ENCODE results near the gene CHRM5. TPM values are rescaled to one million over a fixed set of nuclear protein-coding genes. Genes with fewer than 3 reads are reported as not detected.

The CHRM5 gene, protein sequence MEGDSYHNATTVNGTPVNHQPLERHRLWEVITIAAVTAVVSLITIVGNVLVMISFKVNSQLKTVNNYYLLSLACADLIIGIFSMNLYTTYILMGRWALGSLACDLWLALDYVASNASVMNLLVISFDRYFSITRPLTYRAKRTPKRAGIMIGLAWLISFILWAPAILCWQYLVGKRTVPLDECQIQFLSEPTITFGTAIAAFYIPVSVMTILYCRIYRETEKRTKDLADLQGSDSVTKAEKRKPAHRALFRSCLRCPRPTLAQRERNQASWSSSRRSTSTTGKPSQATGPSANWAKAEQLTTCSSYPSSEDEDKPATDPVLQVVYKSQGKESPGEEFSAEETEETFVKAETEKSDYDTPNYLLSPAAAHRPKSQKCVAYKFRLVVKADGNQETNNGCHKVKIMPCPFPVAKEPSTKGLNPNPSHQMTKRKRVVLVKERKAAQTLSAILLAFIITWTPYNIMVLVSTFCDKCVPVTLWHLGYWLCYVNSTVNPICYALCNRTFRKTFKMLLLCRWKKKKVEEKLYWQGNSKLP
- total RNA-seq (2014; rRNA removed; shearing (Covaris generic)), result 0.11 TPM in 1 of 2 replicates, not detected in the other

- H3K27ac ChIP-seq, result no peak within 1 kb of the TSS
- H3K27me3 ChIP-seq (replicated peaks), result no peaks in the 10 kb centered on the region
- no peak within 1 kb of the TSS for H3K4me3 ChIP-seq
- H3K36me3 ChIP-seq, result no peaks in the 10 kb centered on the region
- no peaks in the 10 kb centered on the region for H3K9me3 ChIP-seq (replicated peaks)
- H3K4me1 ChIP-seq (replicated peaks), result peaks cover 22% of the 10 kb centered on the region
- no peak for DNase-seq (ENCODE audit: low read depth in 1 of 2, low spot score in 2 of 2)
Observed at GRCh38 chr15:33968224-33968623, at the start of gene CHRM5. Gene CHRM5 (plus strand): TSS chr15:33968497. CDS start chr15:34062718, 94,221 bp downstream.

DNA sequence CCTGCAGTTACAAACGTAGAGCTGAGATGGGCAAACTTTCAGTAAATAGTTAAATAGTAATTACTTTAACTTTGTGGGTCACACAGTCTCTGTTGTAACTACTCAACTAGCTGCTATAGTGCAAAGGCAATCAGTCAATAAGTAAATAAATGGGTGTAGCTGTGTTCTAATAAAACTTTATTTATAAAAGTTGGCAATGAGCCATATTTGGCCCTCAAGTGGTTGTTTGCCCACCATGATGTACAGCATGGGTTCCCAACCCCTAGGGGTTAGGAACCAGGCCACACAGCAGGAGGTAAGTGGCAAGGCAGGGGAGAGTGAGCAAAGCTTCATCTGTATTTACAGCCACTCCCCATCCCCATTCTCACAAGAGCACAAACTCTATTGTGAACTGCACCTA lies 44.9 kb upstream of the CHRM5 start:
- H3K36me3 ChIP-seq, result no peaks in the 10 kb centered on the region
- no peaks in the 10 kb centered on the region for H3K27me3 ChIP-seq (replicated peaks)
- no peaks in the 10 kb centered on the region for H3K9me3 ChIP-seq (replicated peaks)
- H3K4me1 ChIP-seq (replicated peaks), result no peaks in the 10 kb centered on the region
- H3K27ac ChIP-seq, result no peak overlapping the region
- no peak overlapping the region for H3K4me3 ChIP-seq
- DNase-seq (ENCODE audit: low read depth in 1 of 2, low spot score in 2 of 2), result no peak

DNA sequence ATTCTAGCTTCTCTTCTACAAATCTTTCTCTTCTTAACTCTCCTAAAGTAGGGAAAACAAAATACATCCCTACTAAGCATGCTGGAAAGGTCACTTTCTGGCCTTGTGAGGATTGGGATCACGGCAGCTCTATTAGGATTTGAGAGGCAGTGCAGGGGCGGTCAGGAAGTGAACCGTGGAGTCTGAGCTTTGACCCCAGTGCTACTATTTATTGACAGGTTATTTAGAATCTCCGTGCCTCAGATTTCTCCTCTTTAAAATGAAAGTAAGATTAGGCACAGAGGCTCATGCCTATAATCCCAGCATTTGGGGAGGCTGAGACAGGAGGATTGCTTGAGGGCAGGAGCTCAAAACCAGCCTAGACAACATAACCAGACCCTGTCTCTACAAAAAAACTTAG lies 42.0 kb upstream of the CHRM5 start:
- H3K4me3 ChIP-seq, result no peak overlapping the region
- no peaks in the 10 kb centered on the region; the same call in 1 of the 2 replicates for H3K36me3 ChIP-seq
- no peak for DNase-seq (ENCODE audit: low read depth in 1 of 2, low spot score in 2 of 2)
- H3K4me1 ChIP-seq (replicated peaks), result no peaks in the 10 kb centered on the region
- no peak overlapping the region for H3K27ac ChIP-seq
- no peaks in the 10 kb centered on the region for H3K9me3 ChIP-seq (replicated peaks)
- no peaks in the 10 kb centered on the region for H3K27me3 ChIP-seq (replicated peaks)

DNA sequence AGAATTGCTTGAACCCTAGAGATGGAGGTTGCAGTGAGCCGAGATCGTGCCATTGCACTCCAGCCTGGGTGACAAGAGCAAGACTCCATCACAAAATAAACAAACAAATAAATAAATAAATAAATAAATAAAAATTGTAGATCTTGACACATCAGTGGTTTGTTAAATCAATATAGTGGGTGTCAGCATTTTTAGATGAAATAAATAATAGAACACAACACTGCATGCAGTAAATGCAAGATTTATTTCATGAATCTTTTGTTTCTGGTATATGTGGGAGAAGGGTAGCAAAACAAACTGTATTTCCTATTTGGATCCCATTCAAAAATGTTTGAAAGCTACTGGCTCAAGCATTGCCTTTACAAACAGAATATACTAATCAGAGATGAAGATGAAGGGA lies 35.6 kb upstream of the CHRM5 start:
- DNase-seq (ENCODE audit: low read depth in 1 of 2, low spot score in 2 of 2), result no peak
- H3K27me3 ChIP-seq (replicated peaks), result no peaks in the 10 kb centered on the region
- H3K4me3 ChIP-seq, result no peak overlapping the region
- H3K4me1 ChIP-seq (replicated peaks), result no peaks in the 10 kb centered on the region
- H3K9me3 ChIP-seq (replicated peaks), result no peaks in the 10 kb centered on the region
- no peaks in the 10 kb centered on the region; the same call in 1 of the 2 replicates for H3K36me3 ChIP-seq
- H3K27ac ChIP-seq, result no peak overlapping the region

DNA sequence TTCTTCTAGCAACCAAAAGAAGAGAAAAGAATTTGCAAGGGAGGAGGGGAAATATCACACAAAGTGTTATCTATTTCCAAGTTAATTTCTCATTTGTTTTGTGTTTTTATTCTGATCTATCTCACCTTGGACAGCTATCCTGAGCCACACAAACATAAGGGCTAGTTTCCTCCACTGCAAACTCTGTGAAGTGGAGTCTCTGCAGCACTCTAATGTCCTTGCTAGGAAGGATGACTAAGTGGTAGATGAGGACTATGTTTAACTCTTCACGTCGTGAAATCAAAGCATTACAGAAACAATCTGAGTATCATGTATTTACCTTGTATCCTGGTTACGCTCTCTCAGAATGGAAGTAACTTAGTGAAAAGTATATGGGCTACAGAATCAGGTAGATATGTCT lies 33.9 kb upstream of the CHRM5 start:
- no peaks in the 10 kb centered on the region for H3K9me3 ChIP-seq (replicated peaks)
- H3K27ac ChIP-seq, result no peak overlapping the region
- no peaks in the 10 kb centered on the region for H3K4me1 ChIP-seq (replicated peaks)
- H3K27me3 ChIP-seq (replicated peaks), result no peaks in the 10 kb centered on the region
- no peak for DNase-seq (ENCODE audit: low read depth in 1 of 2, low spot score in 2 of 2)
- no peaks in the 10 kb centered on the region; the same call in 1 of the 2 replicates for H3K36me3 ChIP-seq
- no peak overlapping the region for H3K4me3 ChIP-seq

DNA sequence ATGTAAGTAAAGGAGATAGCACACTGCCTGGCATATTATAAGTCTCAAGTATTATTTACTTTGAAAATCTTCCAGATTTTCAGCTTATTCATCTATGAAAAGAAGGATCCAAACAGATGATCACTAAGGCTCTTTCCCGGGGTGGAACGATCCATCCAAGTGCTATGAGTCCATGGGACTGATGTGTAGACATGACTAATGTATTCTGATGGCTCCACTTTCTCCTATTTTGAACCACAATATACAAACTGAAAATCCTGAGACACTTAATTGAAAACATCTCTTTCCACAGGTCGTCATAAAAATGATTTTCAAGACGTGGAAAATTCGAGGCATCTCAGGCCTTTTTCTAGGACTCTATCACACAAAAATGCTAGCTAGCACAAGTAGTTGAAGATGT lies 33.4 kb upstream of the CHRM5 start:
- Histone ChIP-seq H3K27ac (no peak overlapping the region), H3K4me1 (replicated peaks) (no peaks in the 10 kb centered on the region), H3K27me3 (replicated peaks) (no peaks in the 10 kb centered on the region), H3K4me3 (no peak overlapping the region), H3K36me3 (no peaks in the 10 kb centered on the region; the same call in 1 of the 2 replicates), H3K9me3 (replicated peaks) (no peaks in the 10 kb centered on the region)
- no peak for DNase-seq (ENCODE audit: low read depth in 1 of 2, low spot score in 2 of 2)

GRCh38 chr15:33941279-33942063 lies 26.8 kb upstream of the CHRM5 start:
- H3K9me3 ChIP-seq (replicated peaks), result no peaks in the 10 kb centered on the region
- no peak overlapping the region for H3K27ac ChIP-seq
- H3K27me3 ChIP-seq (replicated peaks), result no peaks in the 10 kb centered on the region
- H3K4me3 ChIP-seq, result no peak overlapping the region
- H3K36me3 ChIP-seq, result no peaks in the 10 kb centered on the region
- H3K4me1 ChIP-seq (replicated peaks), result no peaks in the 10 kb centered on the region
- DNase-seq (ENCODE audit: low read depth in 1 of 2, low spot score in 2 of 2), result no peak

- no peak for DNase-seq (ENCODE audit: low read depth in 1 of 2, low spot score in 2 of 2)
- no peak overlapping the region for H3K4me3 ChIP-seq
- H3K9me3 ChIP-seq (replicated peaks), result no peaks in the 10 kb centered on the region
- no peaks in the 10 kb centered on the region; the same call in 1 of the 2 replicates for H3K27me3 ChIP-seq (replicated peaks)
- no peaks in the 10 kb centered on the region for H3K36me3 ChIP-seq
- no peaks in the 10 kb centered on the region for H3K4me1 ChIP-seq (replicated peaks)
- no peak overlapping the region for H3K27ac ChIP-seq
Observed at GRCh38 chr15:33946152-33946551, 22.1 kb upstream of the CHRM5 start.

GRCh38 chr15:33955945-33956344 lies 12.4 kb upstream of the CHRM5 start:
- Histone ChIP-seq H3K9me3 (replicated peaks) (no peaks in the 10 kb centered on the region), H3K4me1 (replicated peaks) (no peaks in the 10 kb centered on the region), H3K27me3 (replicated peaks) (no peaks in the 10 kb centered on the region), H3K36me3 (no peaks in the 10 kb centered on the region), H3K4me3 (no peak overlapping the region), H3K27ac (no peak overlapping the region)
- DNase-seq (ENCODE audit: low read depth in 1 of 2, low spot score in 2 of 2), result no peak

DNA sequence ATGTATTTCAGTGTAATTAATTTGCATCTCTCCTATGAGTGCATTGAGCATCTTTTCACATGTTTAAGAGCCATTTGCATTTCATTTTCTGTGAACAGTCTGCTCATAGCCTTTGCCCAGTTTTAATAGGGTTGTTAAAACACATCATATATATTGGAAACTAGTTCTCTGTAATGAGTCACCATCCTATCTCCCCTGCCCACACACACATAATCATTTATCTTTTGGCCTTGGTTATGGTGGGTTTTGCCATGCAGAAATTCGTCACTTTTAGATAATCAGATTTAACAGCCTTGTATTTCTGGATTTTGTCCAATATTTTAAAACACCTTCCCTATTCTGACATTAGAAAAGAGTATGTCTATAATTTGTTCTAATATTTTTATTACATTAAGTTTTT lies 11.9 kb upstream of the CHRM5 start:
- Histone ChIP-seq H3K4me1 (replicated peaks) (no peaks in the 10 kb centered on the region), H3K4me3 (no peak overlapping the region), H3K27me3 (replicated peaks) (no peaks in the 10 kb centered on the region), H3K36me3 (no peaks in the 10 kb centered on the region), H3K27ac (no peak overlapping the region), H3K9me3 (replicated peaks) (no peaks in the 10 kb centered on the region)
- no peak for DNase-seq (ENCODE audit: low read depth in 1 of 2, low spot score in 2 of 2)

GRCh38 chr15:33959844-33960548 lies 8.3 kb upstream of the CHRM5 start:
- no peak overlapping the region for H3K27ac ChIP-seq

GRCh38 chr15:33960549-33960935 lies 7.8 kb upstream of the CHRM5 start:
- Histone ChIP-seq H3K27ac (no peak overlapping the region), H3K4me3 (no peak overlapping the region), H3K4me1 (replicated peaks) (peaks cover 18% of the 10 kb centered on the region), H3K27me3 (replicated peaks) (no peaks in the 10 kb centered on the region), H3K36me3 (no peaks in the 10 kb centered on the region), H3K9me3 (replicated peaks) (no peaks in the 10 kb centered on the region)
- no peak for DNase-seq (ENCODE audit: low read depth in 1 of 2, low spot score in 2 of 2)

More at GRCh38 chr15:33959844-33960548, 8.3 kb upstream of the CHRM5 start:
- no peak overlapping the region for H3K4me3 ChIP-seq
- no peak for DNase-seq (ENCODE audit: low read depth in 1 of 2, low spot score in 2 of 2)
- H3K27me3 ChIP-seq (replicated peaks), result no peaks in the 10 kb centered on the region
- no peaks in the 10 kb centered on the region for H3K9me3 ChIP-seq (replicated peaks)
- peaks cover 12% of the 10 kb centered on the region for H3K4me1 ChIP-seq (replicated peaks)
- H3K36me3 ChIP-seq, result no peaks in the 10 kb centered on the region

GRCh38 chr15:33963831-33964664 lies 4.2 kb upstream of the CHRM5 start:
- Histone ChIP-seq H3K4me3 (no peak overlapping the region), H3K27me3 (replicated peaks) (no peaks in the 10 kb centered on the region), H3K4me1 (replicated peaks) (peaks cover 22% of the 10 kb centered on the region), H3K9me3 (replicated peaks) (no peaks in the 10 kb centered on the region), H3K27ac (0 out of 2 replicates have a peak overlapping the region, but pooled peaks have one; percentile 33), H3K36me3 (no peaks in the 10 kb centered on the region)
- peak in 1 of 2 experiments; percentile 59 for DNase-seq (ENCODE audit: low read depth in 1 of 2, low spot score in 2 of 2)

Data from SJSA1 (cell line).